ENCODE results near the gene MS4A12.

DNA sequence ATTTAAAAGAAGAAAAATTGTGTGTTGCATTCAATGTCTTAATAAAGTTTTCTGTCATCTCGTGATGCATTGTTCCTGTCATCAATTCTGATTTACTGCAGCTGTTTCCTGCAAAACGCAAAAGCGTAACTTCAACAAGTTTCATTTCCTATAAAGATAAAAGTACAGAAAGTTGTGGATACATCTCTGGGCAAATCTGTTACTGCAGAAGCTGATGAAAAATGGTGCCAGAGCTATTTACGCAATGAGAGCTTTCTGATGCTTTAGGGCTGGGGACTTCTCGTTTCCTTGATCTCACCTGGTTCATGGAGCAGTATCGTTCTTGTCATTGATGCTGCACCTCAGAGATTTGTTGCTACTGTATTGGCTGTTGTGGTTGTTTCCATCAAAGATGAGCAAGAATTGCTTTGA lies 15.5 kb upstream of the MS4A12 start:
- no peak for TF ChIP-seq POLR2A (IDR thresholded peaks at IDR 0.05)
- TF ChIP-seq, protein P1, sequence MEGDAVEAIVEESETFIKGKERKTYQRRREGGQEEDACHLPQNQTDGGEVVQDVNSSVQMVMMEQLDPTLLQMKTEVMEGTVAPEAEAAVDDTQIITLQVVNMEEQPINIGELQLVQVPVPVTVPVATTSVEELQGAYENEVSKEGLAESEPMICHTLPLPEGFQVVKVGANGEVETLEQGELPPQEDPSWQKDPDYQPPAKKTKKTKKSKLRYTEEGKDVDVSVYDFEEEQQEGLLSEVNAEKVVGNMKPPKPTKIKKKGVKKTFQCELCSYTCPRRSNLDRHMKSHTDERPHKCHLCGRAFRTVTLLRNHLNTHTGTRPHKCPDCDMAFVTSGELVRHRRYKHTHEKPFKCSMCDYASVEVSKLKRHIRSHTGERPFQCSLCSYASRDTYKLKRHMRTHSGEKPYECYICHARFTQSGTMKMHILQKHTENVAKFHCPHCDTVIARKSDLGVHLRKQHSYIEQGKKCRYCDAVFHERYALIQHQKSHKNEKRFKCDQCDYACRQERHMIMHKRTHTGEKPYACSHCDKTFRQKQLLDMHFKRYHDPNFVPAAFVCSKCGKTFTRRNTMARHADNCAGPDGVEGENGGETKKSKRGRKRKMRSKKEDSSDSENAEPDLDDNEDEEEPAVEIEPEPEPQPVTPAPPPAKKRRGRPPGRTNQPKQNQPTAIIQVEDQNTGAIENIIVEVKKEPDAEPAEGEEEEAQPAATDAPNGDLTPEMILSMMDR (IDR thresholded peaks at IDR 0.05) = no peak
